Activated CD8-positive, alpha-beta T cell treated with anti-CD3 and anti-CD28 coated beads for 36 hours (primary cell): ENCODE data around the gene LRRC47. TPM values are rescaled to one million over a fixed set of nuclear protein-coding genes. Genes with fewer than 3 reads are reported as not detected.

Source experiments
- ATAC-seq: fragments of 200-7000 bp; cut with Tn5 transposase; one replicate; pipeline ENCODE4 v1.10.0; 2021; ENCODE audit warnings: mild to moderate bottlenecking, moderate library complexity
- CTCF ChIA-PET: fragments of 350-600 bp; sonication (Branson Sonifier 250); formaldehyde crosslinking; loops from one replicate; lab custom pipeline; 2021; ENCODE audit warnings: antibody characterized with exemption; lab: Charles Lee
- POLR2A ChIA-PET: fragments of 350-600 bp; sonication (Branson Sonifier 250); formaldehyde crosslinking; loops from one replicate; lab custom pipeline; 2021; ENCODE audit warnings: antibody characterized with exemption; lab: Charles Lee
- DNase-seq: peaks from one replicate; pipeline ENCODE4 v3.0.0-alpha.2; 2020
- H3K27ac Mint-ChIP-seq: one replicate; pipeline ENCODE4 v1.8.0; 2021; ENCODE audit warnings: mild to moderate bottlenecking, mixed read lengths
- H3K27me3 Mint-ChIP-seq: one replicate; pipeline ENCODE4 v1.8.0; 2021; ENCODE audit warnings: mixed read lengths
- H3K36me3 Mint-ChIP-seq: one replicate; pipeline ENCODE4 v1.8.0; 2021; ENCODE audit warnings: low read depth, mixed read lengths
- H3K4me1 Mint-ChIP-seq: one replicate; pipeline ENCODE4 v1.8.0; 2021; ENCODE audit warnings: low read depth, mixed read lengths
- H3K4me3 Mint-ChIP-seq: one replicate; pipeline ENCODE4 v1.8.0; 2021; ENCODE audit warnings: mild to moderate bottlenecking, moderate library complexity, mixed read lengths
- H3K9me3 Mint-ChIP-seq: one replicate; pipeline ENCODE4 v1.8.0; 2021; ENCODE audit warnings: mixed read lengths
- intact Hi-C: fragments of 100-400 bp; cut with micrococcal nuclease; formaldehyde crosslinking; loops from one replicate; pipeline ENCODE4 v1.10.0; 2022
- total RNA-seq, 2 experiments: library from RNA; stranded (reverse); gene quantifications; one replicate each; pipeline ENCODE4 v1.2.3, GENCODE V29; 2021
- TF ChIP-seq, protein P1 (sequence below): fragments of 200-600 bp; IDR thresholded peaks from one replicate; pipeline ENCODE4 v1.8.0; 2022; ENCODE audit warnings: antibody characterized with exemption, mild to moderate bottlenecking

LRRC47 gene
- total RNA-seq, 2 experiments from 2014 or later, result 32.6 to 33.1 TPM

DNA sequence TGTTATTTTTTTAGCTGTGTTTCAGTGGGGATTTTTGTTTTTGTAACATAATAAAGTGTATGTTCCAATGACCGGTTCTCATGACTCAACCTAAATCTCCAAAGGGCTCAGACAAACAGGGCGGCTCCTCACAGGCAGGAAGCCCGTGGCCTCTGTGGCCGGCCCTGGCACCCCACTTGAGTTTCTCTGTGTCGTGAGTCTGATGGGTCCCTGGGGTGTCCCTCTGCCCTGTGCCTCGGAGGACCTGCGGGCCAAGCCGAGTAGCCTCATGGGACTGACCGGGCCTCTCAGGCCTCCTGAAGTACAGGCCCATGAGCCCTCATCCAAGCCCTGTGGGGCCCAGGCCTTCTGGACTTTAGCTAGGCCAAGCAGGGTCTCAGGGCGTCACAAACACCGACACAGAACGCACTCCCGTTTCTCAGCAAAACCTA is 60.2 kb downstream of the LRRC47 start:
- DNase-seq (no peak), ATAC-seq (no peak)
- intact Hi-C loops, result no loop called here
- no peak overlapping the region for H3K27ac Mint-ChIP-seq
- H3K9me3 Mint-ChIP-seq, result no peaks in the 10 kb centered on the region
- peaks cover 2% of the 10 kb centered on the region for H3K36me3 Mint-ChIP-seq
- no peaks in the 10 kb centered on the region for H3K4me1 Mint-ChIP-seq
- H3K4me3 Mint-ChIP-seq, result no peak overlapping the region
- ChIA-PET POLR2A (no interaction called here), CTCF (no interaction called here)
- TF ChIP-seq, protein P1, sequence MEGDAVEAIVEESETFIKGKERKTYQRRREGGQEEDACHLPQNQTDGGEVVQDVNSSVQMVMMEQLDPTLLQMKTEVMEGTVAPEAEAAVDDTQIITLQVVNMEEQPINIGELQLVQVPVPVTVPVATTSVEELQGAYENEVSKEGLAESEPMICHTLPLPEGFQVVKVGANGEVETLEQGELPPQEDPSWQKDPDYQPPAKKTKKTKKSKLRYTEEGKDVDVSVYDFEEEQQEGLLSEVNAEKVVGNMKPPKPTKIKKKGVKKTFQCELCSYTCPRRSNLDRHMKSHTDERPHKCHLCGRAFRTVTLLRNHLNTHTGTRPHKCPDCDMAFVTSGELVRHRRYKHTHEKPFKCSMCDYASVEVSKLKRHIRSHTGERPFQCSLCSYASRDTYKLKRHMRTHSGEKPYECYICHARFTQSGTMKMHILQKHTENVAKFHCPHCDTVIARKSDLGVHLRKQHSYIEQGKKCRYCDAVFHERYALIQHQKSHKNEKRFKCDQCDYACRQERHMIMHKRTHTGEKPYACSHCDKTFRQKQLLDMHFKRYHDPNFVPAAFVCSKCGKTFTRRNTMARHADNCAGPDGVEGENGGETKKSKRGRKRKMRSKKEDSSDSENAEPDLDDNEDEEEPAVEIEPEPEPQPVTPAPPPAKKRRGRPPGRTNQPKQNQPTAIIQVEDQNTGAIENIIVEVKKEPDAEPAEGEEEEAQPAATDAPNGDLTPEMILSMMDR, result no peak
- no peaks in the 10 kb centered on the region for H3K27me3 Mint-ChIP-seq

DNA sequence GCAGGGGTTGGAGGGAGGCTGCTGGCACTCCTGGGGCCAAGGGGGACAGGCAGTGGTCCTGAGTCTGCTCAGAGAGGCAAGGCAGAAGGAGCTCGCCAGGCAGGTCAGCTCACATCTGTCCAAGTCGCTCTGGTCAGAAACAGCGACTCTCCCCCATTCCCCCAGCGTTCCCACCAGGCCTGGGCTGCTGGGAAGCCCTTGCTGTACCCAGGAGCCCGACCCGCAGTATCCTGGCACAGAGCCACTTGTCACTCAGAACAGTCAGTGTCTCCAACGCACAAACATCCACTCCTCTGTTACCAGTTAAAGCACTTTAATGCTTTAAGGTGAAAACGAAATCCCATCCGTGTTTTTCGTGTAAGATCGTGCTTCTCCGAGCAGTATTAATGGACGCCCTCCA is 60.6 kb downstream of the LRRC47 start:
- intact Hi-C loops, result no loop called here

DNA sequence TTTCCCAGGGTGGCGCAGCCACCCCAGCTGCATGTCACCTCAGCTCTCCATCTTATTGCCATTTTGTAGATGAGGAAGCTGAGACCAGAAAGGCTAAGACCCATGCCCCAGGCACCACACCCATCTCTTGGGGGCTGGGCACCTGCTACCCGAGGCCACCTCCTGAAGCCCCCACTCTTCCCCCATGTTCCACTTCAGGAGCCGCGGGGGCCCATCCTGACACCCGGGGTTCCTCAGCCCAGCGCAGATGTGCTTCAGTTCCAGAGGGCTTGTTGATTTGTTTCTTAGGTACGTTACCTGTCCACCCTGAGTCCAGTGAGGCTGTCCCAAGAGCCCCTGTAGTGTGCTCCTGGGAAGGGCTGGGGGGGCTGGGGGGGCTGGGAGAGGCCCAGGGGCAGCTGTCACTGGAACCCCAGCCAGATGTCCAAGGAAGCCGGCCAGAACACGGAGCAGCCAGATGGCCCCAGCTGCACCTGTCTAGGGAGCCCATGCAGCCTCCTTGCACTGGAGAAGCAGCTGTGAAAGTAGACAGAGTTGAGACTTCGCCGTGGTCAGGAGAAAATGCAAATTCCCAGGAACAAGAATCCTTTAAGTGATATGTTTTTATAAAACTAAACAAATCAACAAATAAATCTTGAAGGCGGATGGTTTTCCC is 61.1 kb downstream of the LRRC47 start:
- no peaks in the 10 kb centered on the region for H3K9me3 Mint-ChIP-seq
- no peak for DNase-seq
- no peak for ATAC-seq
- no peak overlapping the region for H3K4me3 Mint-ChIP-seq
- CTCF ChIA-PET, result interaction anchor here (1.0 kb wide), 1 partner anchor 11 kb away, joined by 3 read pairs; no protein-coding TSS in a partner anchor
- H3K27me3 Mint-ChIP-seq, result no peaks in the 10 kb centered on the region
- H3K27ac Mint-ChIP-seq, result no peak overlapping the region
- TF ChIP-seq, protein P1, result no peak
- H3K36me3 Mint-ChIP-seq, result peaks cover 2% of the 10 kb centered on the region
- POLR2A ChIA-PET, result no interaction called here
- intact Hi-C loops, result no loop called here
- H3K4me1 Mint-ChIP-seq, result no peaks in the 10 kb centered on the region

More for the DNA sequence above, 60.6 kb downstream of the LRRC47 start:
- H3K27ac Mint-ChIP-seq, result no peak overlapping the region
- no peaks in the 10 kb centered on the region for H3K27me3 Mint-ChIP-seq
- ChIA-PET POLR2A (no interaction called here), CTCF (interaction anchor here (1.0 kb wide), 1 partner anchor 11 kb away, joined by 3 read pairs; no protein-coding TSS in a partner anchor)
- H3K9me3 Mint-ChIP-seq, result no peaks in the 10 kb centered on the region
- H3K4me1 Mint-ChIP-seq, result no peaks in the 10 kb centered on the region
- no peak for DNase-seq
- no peak overlapping the region for H3K4me3 Mint-ChIP-seq
- TF ChIP-seq, protein P1, result no peak
- peaks cover 2% of the 10 kb centered on the region for H3K36me3 Mint-ChIP-seq
- no peak for ATAC-seq

DNA sequence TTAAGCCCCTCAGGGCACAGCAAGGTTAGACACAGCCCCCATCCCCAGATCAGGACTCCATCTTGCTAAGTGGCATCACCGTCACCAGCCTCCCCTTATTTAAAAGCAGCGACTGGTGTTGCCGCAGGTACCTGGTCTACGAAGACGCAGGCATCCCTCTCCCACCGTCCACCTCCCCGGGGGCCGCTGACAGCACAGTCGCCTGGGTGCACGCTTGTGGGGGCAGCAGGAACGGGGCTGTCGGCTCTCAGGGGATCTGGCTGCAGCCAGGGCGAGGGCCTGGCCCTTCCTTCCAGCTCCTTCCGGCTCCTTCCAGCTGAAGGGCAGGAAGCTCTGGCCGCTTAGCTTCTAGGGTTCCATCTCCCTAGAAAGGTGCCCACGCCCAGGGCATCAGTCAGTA is 61.7 kb downstream of the LRRC47 start:
- H3K9me3 Mint-ChIP-seq, result no peaks in the 10 kb centered on the region
- H3K27ac Mint-ChIP-seq, result no peak overlapping the region
- POLR2A ChIA-PET, result no interaction called here
- TF ChIP-seq, protein P1, result no peak
- ATAC-seq (no peak), DNase-seq (no peak)
- no peak overlapping the region for H3K4me3 Mint-ChIP-seq
- CTCF ChIA-PET, result no interaction called here
- intact Hi-C loops, result no loop called here
- peaks cover 2% of the 10 kb centered on the region for H3K36me3 Mint-ChIP-seq
- no peaks in the 10 kb centered on the region for H3K4me1 Mint-ChIP-seq
- no peaks in the 10 kb centered on the region for H3K27me3 Mint-ChIP-seq

DNA sequence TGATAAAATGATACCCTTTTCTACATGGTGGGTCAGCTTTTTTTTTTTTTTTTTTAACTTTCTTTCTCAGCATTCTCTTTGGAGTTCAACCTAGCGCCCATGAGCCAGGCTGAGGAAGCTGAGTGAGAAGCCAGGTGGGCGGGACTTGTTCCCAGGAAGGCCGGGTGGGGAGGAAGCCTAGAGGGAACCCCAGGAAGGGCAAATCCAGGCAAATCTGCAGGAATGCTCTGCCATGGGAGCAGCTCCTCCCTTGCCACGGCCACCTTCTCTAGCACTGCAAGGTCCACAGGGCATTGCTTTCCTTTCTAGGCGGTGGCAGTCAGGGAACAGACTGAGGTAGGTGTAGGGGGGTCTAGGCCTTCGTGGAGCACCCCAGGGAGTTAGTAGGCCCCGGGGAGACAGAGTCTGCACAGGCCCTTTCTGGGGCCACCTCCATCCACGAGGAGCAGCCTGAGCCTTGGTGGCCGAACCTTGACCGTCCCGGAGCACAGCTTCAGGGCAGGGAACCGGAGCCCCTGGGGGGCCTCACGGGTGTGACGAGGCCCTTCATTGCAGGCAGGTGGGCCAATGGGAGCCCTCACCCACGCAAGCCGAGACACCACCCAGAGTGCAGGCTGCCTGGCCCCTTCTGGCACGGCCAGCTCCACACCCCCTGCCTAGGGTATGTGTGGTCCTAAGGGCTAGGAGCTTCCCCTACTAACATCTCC is 62.3 kb downstream of the LRRC47 start:
- CTCF ChIA-PET, result interaction anchor here (0.7 kb wide), 1 partner anchor 10 kb away, joined by 3 read pairs; no protein-coding TSS in a partner anchor
- TF ChIP-seq, protein P1, result no peak
- DNase-seq, result no peak

More for the DNA sequence above, 62.3 kb downstream of the LRRC47 start:
- H3K4me3 Mint-ChIP-seq, result no peak overlapping the region
- intact Hi-C loops, result no loop called here
- no peak overlapping the region for H3K27ac Mint-ChIP-seq
- no peaks in the 10 kb centered on the region for H3K27me3 Mint-ChIP-seq
- H3K36me3 Mint-ChIP-seq, result peaks cover 2% of the 10 kb centered on the region
- POLR2A ChIA-PET, result no interaction called here
- no peak for ATAC-seq
- H3K4me1 Mint-ChIP-seq, result no peaks in the 10 kb centered on the region
- no peaks in the 10 kb centered on the region for H3K9me3 Mint-ChIP-seq
